T-helper 1 cell treated with Interleukin-12 subunit alpha and Interleukin-12 subunit beta and Interleukin-4 antibody, amounts not matched to agents 30 ng/mL and 1 ng/mL, for 36 hours (primary cell): Measurements from ENCODE around the gene LLGL1. TPM values are rescaled to one million over a fixed set of nuclear protein-coding genes. Genes with fewer than 3 reads are reported as not detected.

Experiments used
- intact Hi-C: fragments of 100-400 bp; cut with micrococcal nuclease; formaldehyde crosslinking; loops from one replicate; pipeline ENCODE4 v1.15.1; 2024
- total RNA-seq: library from RNA; stranded (reverse); gene quantifications from 2 replicates; pipeline ENCODE4 v1.2.3, GENCODE V29; 2022

The LLGL1 gene
- 20.0 and 21.9 TPM in 2 replicates for total RNA-seq

GRCh38 chr17:18225121-18225641 lies at the start of gene LLGL1:
TSS of gene LLGL1 (plus strand) at chr17:18225635. CDS start at chr17:18225683, 48 bp downstream.
- intact Hi-C loops: loop anchor here (1.0 to 2.0 kb wide), 6 partner anchors 8 to 253 kb away; partner anchors contain the start of genes ALKBH5, DRC3, MIEF2 and SHMT1

- intact Hi-C loops: no loop called here
Measured at GRCh38 chr17:18176176-18176575, 49.3 kb upstream of the LLGL1 start.

GRCh38 chr17:18177133-18177532 lies 48.3 kb upstream of the LLGL1 start:
- intact Hi-C loops: no loop called here

- intact Hi-C loops: no loop called here
Measured at GRCh38 chr17:18177722-18178121, 47.7 kb upstream of the LLGL1 start.

GRCh38 chr17:18179196-18179595 lies 46.2 kb upstream of the LLGL1 start:
- intact Hi-C loops: no loop called here

GRCh38 chr17:18179804-18180203 lies 45.6 kb upstream of the LLGL1 start:
- intact Hi-C loops: loop anchor here (5.0 kb wide), 5 partner anchors 343 to 1197 kb away; partner anchors contain the start of genes MAPK7, RAI1, SREBF1 and TVP23B

- intact Hi-C loops: loop anchor here (5.0 kb wide), 5 partner anchors 344 to 1196 kb away; partner anchors contain the start of genes MAPK7, RAI1, SREBF1 and TVP23B
Measured at GRCh38 chr17:18181358-18181757, 44.1 kb upstream of the LLGL1 start.

- intact Hi-C loops: loop anchor here (2.0 to 5.0 kb wide), 6 partner anchors 180 to 1195 kb away; partner anchors contain the start of genes MAPK7, RAI1, SHMT1 and SREBF1
Measured at GRCh38 chr17:18182110-18182977, 43.1 kb upstream of the LLGL1 start.

GRCh38 chr17:18182978-18183333 lies 42.5 kb upstream of the LLGL1 start:
- intact Hi-C loops: loop anchor here (1.0 to 5.0 kb wide), 16 partner anchors 25 to 1194 kb away; partner anchors contain the start of genes ATPAF2, DRC3, DRG2 and GID4

GRCh38 chr17:18183334-18184142 lies 41.9 kb upstream of the LLGL1 start, which contains the start of gene ALKBH5:
TSS of gene ALKBH5 (plus strand) at chr17:18183828. CDS start at chr17:18184244, 416 bp downstream.
- intact Hi-C loops: loop anchor here (1.0 to 5.0 kb wide), 18 partner anchors 25 to 1194 kb away; partner anchors contain the start of genes ATPAF2, DRC3, DRG2 and GID4

- intact Hi-C loops: loop anchor here (2.0 to 5.0 kb wide), 7 partner anchors 32 to 1193 kb away; partner anchors contain the start of genes MAPK7, MED9, RAI1 and SREBF1
Measured at GRCh38 chr17:18184143-18185031, 41.0 kb upstream of the LLGL1 start.

- intact Hi-C loops: loop anchor here (2.0 kb wide), 2 partner anchors 31 to 709 kb away; partner anchors contain the start of gene MED9
Measured at GRCh38 chr17:18185391-18185790, 40.0 kb upstream of the LLGL1 start.

- intact Hi-C loops: loop anchor here (2.0 kb wide), 2 partner anchors 31 to 709 kb away; partner anchors contain the start of gene MED9
Measured at GRCh38 chr17:18185832-18186626, 39.4 kb upstream of the LLGL1 start.

- intact Hi-C loops: no loop called here
Measured at GRCh38 chr17:18186627-18186982, 38.8 kb upstream of the LLGL1 start.

GRCh38 chr17:18187226-18187625 lies 38.2 kb upstream of the LLGL1 start:
- intact Hi-C loops: no loop called here

GRCh38 chr17:18187821-18188761 lies 37.3 kb upstream of the LLGL1 start:
- intact Hi-C loops: no loop called here

GRCh38 chr17:18190628-18191235 lies 34.7 kb upstream of the LLGL1 start:
- intact Hi-C loops: no loop called here
